ENCODE measurements around the gene SOHLH2. TPM values are rescaled to one million over a fixed set of nuclear protein-coding genes. Genes with fewer than 3 reads are reported as not detected.

SOHLH2 gene
- polyA plus RNA-seq, 1 of the 3 experiments (the other 2 are of a cell fraction), result 0.85 TPM

- H3K79me2 ChIP-seq (ENCODE audit: insufficient read depth), result no peaks in the 10 kb centered on the region
- CTCF ChIA-PET, result no interaction called here
Observed at GRCh38 chr13:36244990-36245389, 30.6 kb upstream of the SOHLH2 start.

GRCh38 chr13:36244073-36244472, 29.7 kb upstream of the SOHLH2 start:
- H3K9ac ChIP-seq, result no peak overlapping the region
- H3K4me2 ChIP-seq, result no peak overlapping the region
- CTCF ChIA-PET, result interaction anchor here (0.8 kb wide), 1 partner anchor 22 kb away, joined by 3 read pairs; no protein-coding TSS in a partner anchor
- POLR2A ChIA-PET, result no interaction called here
- no peak overlapping the region for H2AFZ ChIP-seq (ENCODE audit: low read depth)
- no peaks in the 10 kb centered on the region for H3F3A ChIP-seq (replicated peaks; ENCODE audit: insufficient read depth)
- no peaks in the 10 kb centered on the region for H3K79me2 ChIP-seq (ENCODE audit: insufficient read depth)
- no peaks in the 10 kb centered on the region for H3K27me3 ChIP-seq (ENCODE audit: insufficient read depth)
- no peak overlapping the region for H3K4me3 ChIP-seq (ENCODE audit: low read depth in 2 of 2, low read length in 1 of 2)
- no peaks in the 10 kb centered on the region for H4K20me1 ChIP-seq (ENCODE audit: insufficient read depth)
- no peak overlapping the region for H3K27ac ChIP-seq (ENCODE audit: low read depth in 2 of 2, low read length in 1 of 2)
- DNase-seq, result no peak
- H3K9me3 ChIP-seq, result no peaks in the 10 kb centered on the region
- 52% methylated on average over 2 of the region's 2 CpGs for WGBS (ENCODE audit: low lambda C conversion rate)
- no peaks in the 10 kb centered on the region for H3K36me3 ChIP-seq (replicated peaks in 1 of 2; ENCODE audit: control insufficient read depth in 1 of 2, insufficient read depth in 2 of 2, low read length in 1 of 2)
- no peaks in the 10 kb centered on the region for H3K9me2 ChIP-seq
- H3K4me1 ChIP-seq (ENCODE audit: control insufficient read depth in 1 of 2, insufficient read depth in 2 of 2, low read depth in 1 of 2, low read length in 1 of 2), result no peaks in the 10 kb centered on the region
- TF ChIP-seq CTCF (IDR thresholded peaks at IDR 0.05) (no peak), GABPA (IDR thresholded peaks at IDR 0.05; ENCODE audit: low read depth) (no peak), USF2 (IDR thresholded peaks at IDR 0.05; ENCODE audit: borderline replicate concordance, low read depth, low read length) (no peak), REST (IDR thresholded peaks at IDR 0.05; ENCODE audit: low read depth, low read length) (no peak), USF1 (IDR thresholded peaks at IDR 0.05; ENCODE audit: borderline replicate concordance, low read depth) (no peak), NRF1 (IDR thresholded peaks at IDR 0.05; ENCODE audit: low read depth, low read length) (no peak), TCF12 (IDR thresholded peaks at IDR 0.05) (no peak), ZBTB33 (IDR thresholded peaks at IDR 0.05; ENCODE audit: borderline replicate concordance, low read depth) (no peak), TEAD4 (IDR thresholded peaks at IDR 0.05; ENCODE audit: borderline replicate concordance, insufficient read depth) (no peak), RXRA (IDR thresholded peaks at IDR 0.05; ENCODE audit: borderline replicate concordance, low read depth) (no peak), RCOR1 (IDR thresholded peaks at IDR 0.05; ENCODE audit: low read length) (no peak), SMC3 (IDR thresholded peaks at IDR 0.05; ENCODE audit: low read depth, low read length) (no peak)

More at GRCh38 chr13:36244990-36245389, 30.6 kb upstream of the SOHLH2 start:
- no peak for DNase-seq
- Histone ChIP-seq H3K27ac (ENCODE audit: low read depth in 2 of 2, low read length in 1 of 2) (no peak overlapping the region), H3K9me2 (no peaks in the 10 kb centered on the region), H3K27me3 (ENCODE audit: insufficient read depth) (no peaks in the 10 kb centered on the region), H2AFZ (ENCODE audit: low read depth) (no peak overlapping the region), H3K36me3 (replicated peaks in 1 of 2; ENCODE audit: control insufficient read depth in 1 of 2, insufficient read depth in 2 of 2, low read length in 1 of 2) (no peaks in the 10 kb centered on the region), H3K9me3 (no peaks in the 10 kb centered on the region), H3F3A (replicated peaks; ENCODE audit: insufficient read depth) (no peaks in the 10 kb centered on the region), H3K4me1 (ENCODE audit: control insufficient read depth in 1 of 2, insufficient read depth in 2 of 2, low read depth in 1 of 2, low read length in 1 of 2) (no peaks in the 10 kb centered on the region), H3K4me3 (ENCODE audit: low read depth in 2 of 2, low read length in 1 of 2) (no peak overlapping the region), H3K4me2 (no peak overlapping the region), H4K20me1 (ENCODE audit: insufficient read depth) (no peaks in the 10 kb centered on the region), H3K9ac (no peak overlapping the region)
- POLR2A ChIA-PET, result no interaction called here
- TF ChIP-seq TEAD4 (IDR thresholded peaks at IDR 0.05; ENCODE audit: borderline replicate concordance, insufficient read depth) (no peak), GATA2 (CRISPR knock-in tag; IDR thresholded peaks at IDR 0.05) (no peak), FOSL2 (IDR thresholded peaks at IDR 0.05; ENCODE audit: borderline replicate concordance, low read depth) (no peak), EZH2phosphoT487 (IDR thresholded peaks at IDR 0.05; ENCODE audit: borderline replicate concordance, low read depth) (no peak), USF2 (IDR thresholded peaks at IDR 0.05; ENCODE audit: borderline replicate concordance, low read depth, low read length) (no peak), JUND (IDR thresholded peaks at IDR 0.05) (no peak), TAF1 (IDR thresholded peaks at IDR 0.05; ENCODE audit: borderline replicate concordance, low read depth, low read length) (no peak), FOXM1 (IDR thresholded peaks at IDR 0.05; ENCODE audit: low read depth) (no peak), FOXJ3 (CRISPR knock-in tag; IDR thresholded peaks at IDR 0.05) (no peak), SMC3 (IDR thresholded peaks at IDR 0.05; ENCODE audit: low read depth, low read length) (no peak), ELF1 (IDR thresholded peaks at IDR 0.05) (no peak)
- 40% methylated on average over 1 of the region's 1 CpG for whole genome bisulfite sequencing (ENCODE audit: low lambda C conversion rate)

Data from SK-N-SH (cell line).